ENCODE results near the gene NCOA1.

DNA sequence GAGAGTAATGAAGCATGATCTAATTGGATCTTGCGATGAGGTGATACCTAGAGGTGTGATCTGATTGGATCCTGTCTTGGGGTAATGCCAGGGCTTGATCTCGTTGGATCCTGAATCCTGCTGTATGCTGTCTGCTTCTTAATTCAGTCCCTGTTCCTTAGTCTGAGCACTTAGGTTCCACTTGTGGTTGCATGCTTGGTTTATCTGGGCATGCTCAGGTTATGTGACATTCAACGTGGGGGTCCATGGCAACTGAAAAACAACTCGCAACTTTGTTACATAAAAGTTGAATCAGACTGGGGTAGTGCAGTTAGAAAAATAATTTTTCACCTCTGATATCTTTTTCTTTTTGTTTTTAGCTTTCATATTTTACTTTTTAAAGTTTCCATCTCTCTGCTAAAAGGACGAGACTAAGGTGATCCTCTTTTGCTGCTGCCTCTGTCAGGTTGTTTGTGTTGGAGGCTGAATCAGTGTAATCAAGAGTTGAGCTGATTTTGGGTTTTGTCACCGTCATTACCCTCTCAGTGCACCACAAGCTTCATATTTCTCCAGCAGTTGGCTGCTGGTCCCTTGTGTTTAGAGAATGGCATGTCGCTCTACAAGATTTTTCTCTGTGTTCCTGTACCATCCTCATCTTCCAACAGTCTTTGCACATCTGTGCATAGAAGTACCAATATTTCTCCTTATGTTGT, 67.9 kb downstream of the NCOA1 start:
- TF ChIP-seq POLR2A (IDR thresholded peaks at IDR 0.05; ENCODE audit: low read depth, low read length): no peak
- no peak for TF ChIP-seq POLR2AphosphoS5 (IDR thresholded peaks at IDR 0.05; ENCODE audit: insufficient read depth, low read depth, low read length)
- TF ChIP-seq, protein P1, sequence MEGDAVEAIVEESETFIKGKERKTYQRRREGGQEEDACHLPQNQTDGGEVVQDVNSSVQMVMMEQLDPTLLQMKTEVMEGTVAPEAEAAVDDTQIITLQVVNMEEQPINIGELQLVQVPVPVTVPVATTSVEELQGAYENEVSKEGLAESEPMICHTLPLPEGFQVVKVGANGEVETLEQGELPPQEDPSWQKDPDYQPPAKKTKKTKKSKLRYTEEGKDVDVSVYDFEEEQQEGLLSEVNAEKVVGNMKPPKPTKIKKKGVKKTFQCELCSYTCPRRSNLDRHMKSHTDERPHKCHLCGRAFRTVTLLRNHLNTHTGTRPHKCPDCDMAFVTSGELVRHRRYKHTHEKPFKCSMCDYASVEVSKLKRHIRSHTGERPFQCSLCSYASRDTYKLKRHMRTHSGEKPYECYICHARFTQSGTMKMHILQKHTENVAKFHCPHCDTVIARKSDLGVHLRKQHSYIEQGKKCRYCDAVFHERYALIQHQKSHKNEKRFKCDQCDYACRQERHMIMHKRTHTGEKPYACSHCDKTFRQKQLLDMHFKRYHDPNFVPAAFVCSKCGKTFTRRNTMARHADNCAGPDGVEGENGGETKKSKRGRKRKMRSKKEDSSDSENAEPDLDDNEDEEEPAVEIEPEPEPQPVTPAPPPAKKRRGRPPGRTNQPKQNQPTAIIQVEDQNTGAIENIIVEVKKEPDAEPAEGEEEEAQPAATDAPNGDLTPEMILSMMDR (IDR thresholded peaks at IDR 0.05; ENCODE audit: extremely low read depth in 1 of 2, insufficient read depth in 1 of 2, low read depth in 1 of 2, low read length in 2 of 2): no peak
- TF ChIP-seq EZH2 (IDR thresholded peaks at IDR 0.05; ENCODE audit: borderline replicate concordance, low read depth, low read length, severe bottlenecking): no peak
- no peak for TF ChIP-seq JUN (IDR thresholded peaks at IDR 0.05; ENCODE audit: borderline replicate concordance, insufficient read depth, insufficient read length, low read depth)
- no peak for TF ChIP-seq GATA2 (IDR thresholded peaks at IDR 0.05; ENCODE audit: insufficient read depth, insufficient read length, low read depth, low read length)

Measured in endothelial cell of umbilical vein (primary cell).